ENCODE results near the gene GRM4. TPM values are rescaled to one million over a fixed set of nuclear protein-coding genes. Genes with fewer than 3 reads are reported as not detected.

Gene GRM4
- total and polyA plus RNA-seq, 9 of the 15 experiments (the other 6 are each of a cell fraction or from before 2014, with no cell fraction given): 0.18 TPM; not detected in 8

DNA sequence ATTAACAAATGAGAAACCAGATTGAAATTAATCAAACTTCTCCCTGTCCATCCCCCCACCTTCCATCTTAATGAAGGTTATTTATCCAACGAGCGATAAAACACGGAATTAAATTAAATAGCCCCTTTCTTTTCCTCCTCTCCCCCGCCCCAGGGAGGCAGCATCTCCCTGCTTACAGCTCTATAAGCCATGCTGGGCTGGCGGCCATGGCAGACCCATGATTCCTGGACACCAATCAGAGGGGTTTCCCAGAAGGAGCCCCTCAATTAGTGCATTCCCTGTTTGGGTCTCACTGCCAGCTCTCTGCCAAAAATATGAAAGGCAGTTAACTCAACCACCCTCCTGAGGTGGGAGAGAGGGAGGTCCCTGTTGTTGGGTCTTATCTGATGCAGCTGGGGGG, 33.8 kb downstream of the GRM4 start:
- WGBS (ENCODE audit: insufficient coverage, low coverage, missing lambda C conversion rate): 1% methylated on average over 5 of the region's 5 CpGs
- no peak overlapping the region for H2AFZ ChIP-seq (ENCODE audit: low read depth, low read length)
- in situ Hi-C loops (cut with MboI) (no loop called here), intact Hi-C loops (cut with micrococcal nuclease) (no loop called here)
- no peak overlapping the region for H3K9ac ChIP-seq (ENCODE audit: insufficient read depth in 1 of 2, low read depth in 2 of 2, low read length in 2 of 2)
- ATAC-seq: no peak
- H3K36me3 ChIP-seq (ENCODE audit: control insufficient read depth, insufficient read depth, low read length): no peaks in the 10 kb centered on the region
- H3K9me3 ChIP-seq (replicated peaks; ENCODE audit: control insufficient read depth, insufficient read depth, low read depth, low read length): no peaks in the 10 kb centered on the region
- no peak for TF ChIP-seq HOXB6 (CRISPR knock-in tag; IDR thresholded peaks at IDR 0.05; ENCODE audit: borderline replicate concordance)
- peak in 1 of 3 experiments; percentile 13; a peak in 1 of 6 replicates for TF ChIP-seq CTCF (IDR thresholded peaks at IDR 0.05 in 2 of 3, conservative IDR thresholded peaks at IDR 0.05 in 1 of 3; ENCODE audit: insufficient read depth in 2 of 3, low read depth in 1 of 3, low read length in 3 of 3)
- H3K4me1 ChIP-seq (replicated peaks in 1 of 2; ENCODE audit: control insufficient read depth in 2 of 2, insufficient read depth in 2 of 2, low read length in 2 of 2): no peaks in the 10 kb centered on the region
- no peaks in the 10 kb centered on the region for H3K79me2 ChIP-seq (ENCODE audit: control insufficient read depth, insufficient read depth, low read length)
- peaks cover 18 to 53% of the 10 kb centered on the region in 2 experiments; a peak in 4 of 5 replicates for H3K27me3 ChIP-seq (ENCODE audit: control insufficient read depth in 2 of 2, insufficient read depth in 2 of 2, low read length in 2 of 2)
- no peak overlapping the region for H3K4me3 ChIP-seq
- ChIA-PET CTCF (ENCODE audit: low intra/inter-chr PET ratio) (no interaction called here), POLR2A (interaction anchor here (0.9 kb wide), 1 partner anchor 13 kb away, joined by 3 read pairs; no protein-coding TSS in a partner anchor)
- FAIRE-seq: no peak
- H3K27ac ChIP-seq (ENCODE audit: extremely low read depth, low read depth, low read length): no peak overlapping the region
- H4K20me1 ChIP-seq (replicated peaks; ENCODE audit: control insufficient read depth, insufficient read depth, low read length): peaks cover 29% of the 10 kb centered on the region
- DNase-seq (ENCODE audit: extremely low read depth in 1 of 4, low spot score in 3 of 4): no peak
- BruUV-seq (replicated peaks): no TSS peak
- H3K9me1 ChIP-seq (ENCODE audit: control insufficient read depth, insufficient read depth, low read length): no peaks in the 10 kb centered on the region
- no peak overlapping the region for H3K4me2 ChIP-seq (ENCODE audit: insufficient read depth, low read length)

DNA sequence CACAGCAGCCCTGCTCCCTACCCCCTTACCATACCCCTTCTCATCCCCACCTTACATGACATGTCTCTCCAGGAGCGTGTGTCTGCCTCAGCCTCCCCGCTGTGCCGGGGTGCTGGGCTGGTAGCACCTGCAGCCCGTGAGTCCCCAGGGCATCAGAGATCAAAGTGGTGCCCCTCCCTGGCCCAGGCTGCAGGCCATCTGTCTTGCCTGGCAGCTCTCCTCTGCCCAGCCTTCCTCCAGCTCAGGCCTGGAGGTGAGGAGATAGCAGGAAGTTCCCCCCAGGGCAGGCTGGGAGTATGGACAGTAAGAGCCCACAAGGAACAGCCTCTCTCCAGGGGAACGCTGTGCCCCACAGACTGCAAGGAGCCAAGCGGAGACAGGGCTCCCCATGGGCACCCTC, 35.3 kb downstream of the GRM4 start:
- Histone ChIP-seq H2AFZ (ENCODE audit: low read depth, low read length) (no peak overlapping the region), H3K9me3 (replicated peaks; ENCODE audit: control insufficient read depth, insufficient read depth, low read depth, low read length) (no peaks in the 10 kb centered on the region), H4K20me1 (replicated peaks; ENCODE audit: control insufficient read depth, insufficient read depth, low read length) (peaks cover 38% of the 10 kb centered on the region), H3K9me1 (ENCODE audit: control insufficient read depth, insufficient read depth, low read length) (peaks cover 5% of the 10 kb centered on the region), H3K27me3 (ENCODE audit: control insufficient read depth in 2 of 2, insufficient read depth in 2 of 2, low read length in 2 of 2) (peaks cover 19 to 58% of the 10 kb centered on the region in 2 experiments; a peak in 4 of 5 replicates), H3K9ac (ENCODE audit: insufficient read depth in 1 of 2, low read depth in 2 of 2, low read length in 2 of 2) (no peak overlapping the region; a peak in 1 of 4 replicates), H3K79me2 (ENCODE audit: control insufficient read depth, insufficient read depth, low read length) (no peaks in the 10 kb centered on the region), H3K36me3 (ENCODE audit: control insufficient read depth, insufficient read depth, low read length) (no peaks in the 10 kb centered on the region), H3K27ac (ENCODE audit: extremely low read depth, low read depth, low read length) (no peak overlapping the region), H3K4me3 (no peak overlapping the region), H3K4me2 (ENCODE audit: insufficient read depth, low read length) (no peak overlapping the region), H3K4me1 (replicated peaks in 1 of 2; ENCODE audit: control insufficient read depth in 2 of 2, insufficient read depth in 2 of 2, low read length in 2 of 2) (peaks cover 0 to 2% of the 10 kb centered on the region in 2 experiments; a peak in 1 of 5 replicates)
- POLR2A ChIA-PET: interaction anchor here (0.6 kb wide), 1 partner anchor 1093 kb away, joined by 3 read pairs; no protein-coding TSS in a partner anchor
- intact Hi-C loops (cut with micrococcal nuclease): no loop called here
- TF ChIP-seq SIRT6 (IDR thresholded peaks at IDR 0.05; ENCODE audit: low read depth, low read length) (no peak), POLR2G (IDR thresholded peaks at IDR 0.05; ENCODE audit: low read depth, low read length) (no peak), MYC (IDR thresholded peaks at IDR 0.05; ENCODE audit: low read depth, low read length) (no peak), MYC (CRISPR knock-in tag; IDR thresholded peaks at IDR 0.05; ENCODE audit: borderline replicate concordance, low read depth) (no peak), GABPB2 (CRISPR knock-in tag; conservative IDR thresholded peaks at IDR 0.05) (no peak), TEAD4 (IDR thresholded peaks at IDR 0.05; ENCODE audit: low read length) (no peak), TEAD4 (CRISPR knock-in tag; IDR thresholded peaks at IDR 0.05; ENCODE audit: borderline replicate concordance) (no peak), SP2 (IDR thresholded peaks at IDR 0.05; ENCODE audit: extremely low read depth, low read depth, low read length, poor library complexity, severe bottlenecking) (no peak)
- FAIRE-seq (no peak), DNase-seq (ENCODE audit: extremely low read depth in 1 of 4, low spot score in 3 of 4) (no peak), ATAC-seq (no peak)
- BruUV-seq (replicated peaks): no TSS peak
- in situ Hi-C loops (cut with MboI): no loop called here
- 1% methylated on average over 6 of the region's 6 CpGs for WGBS (ENCODE audit: insufficient coverage, low coverage, missing lambda C conversion rate)
- CTCF ChIA-PET (ENCODE audit: low intra/inter-chr PET ratio): no interaction called here
